ENCODE data around the gene CHAF1A.

CHAF1A gene

DNA sequence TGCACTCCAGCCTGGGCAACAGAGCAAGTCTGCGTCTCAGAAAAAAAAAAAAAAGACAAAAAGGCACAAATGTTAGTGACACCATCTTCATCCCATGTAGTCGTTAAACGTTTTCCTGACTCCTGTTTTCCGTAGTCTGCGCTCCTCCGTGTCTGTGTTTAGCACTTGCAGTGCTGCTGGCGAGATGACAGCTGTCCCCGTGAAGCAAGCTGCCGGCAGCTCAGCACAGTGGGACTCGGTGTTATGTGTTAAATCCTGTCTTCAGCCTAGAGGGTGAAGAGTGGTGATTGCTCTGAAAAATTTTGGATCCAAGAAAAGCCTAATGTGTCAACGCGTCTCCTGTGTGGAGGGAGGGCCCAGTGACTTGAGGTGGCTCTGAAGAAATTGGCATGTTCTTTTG lies 36.8 kb downstream of the CHAF1A start:
- no peak overlapping the region for H4K8ac ChIP-seq (ENCODE audit: low read length)
- H3K79me1 ChIP-seq (replicated peaks; ENCODE audit: low read length, poor library complexity, severe bottlenecking): peaks cover 9% of the 10 kb centered on the region
- no peak overlapping the region for H3K27ac ChIP-seq (ENCODE audit: low read length, poor library complexity, severe bottlenecking)
- no peak overlapping the region for H3K4ac ChIP-seq (ENCODE audit: low read depth in 1 of 2, low read length in 2 of 2)
- H3K36me3 ChIP-seq (ENCODE audit: control insufficient read depth in 1 of 2, insufficient read depth in 2 of 2, low read depth in 1 of 2, low read length in 2 of 2): peaks cover 2 to 35% of the 10 kb centered on the region in 2 experiments
- H2BK120ac ChIP-seq (ENCODE audit: low read depth, low read length): no peak overlapping the region
- H3K4me3 ChIP-seq (ENCODE audit: insufficient read depth in 1 of 2, low read depth in 1 of 2, low read length in 2 of 2): no peak overlapping the region
- H3K27me3 ChIP-seq (ENCODE audit: control insufficient read depth in 1 of 2, insufficient read depth in 1 of 2, low read length in 2 of 2): no peaks in the 10 kb centered on the region
- no peak overlapping the region for H3K4me2 ChIP-seq (ENCODE audit: low read length, poor library complexity, severe bottlenecking)
- no peak overlapping the region for H2BK12ac ChIP-seq (ENCODE audit: low read length in 2 of 2)
- no peak for DNase-seq
- H2BK5ac ChIP-seq (ENCODE audit: low read depth, low read length, poor library complexity, severe bottlenecking): no peak overlapping the region
- no peak overlapping the region for H4K91ac ChIP-seq (ENCODE audit: low read length)
- no peak overlapping the region for H3K18ac ChIP-seq (ENCODE audit: low read depth in 1 of 2, low read length in 2 of 2)
- 90% methylated on average over 12 of the region's 12 CpGs for WGBS
- H3K9me3 ChIP-seq (ENCODE audit: control insufficient read depth, low read length): no peaks in the 10 kb centered on the region
- no peak overlapping the region for H2BK15ac ChIP-seq (ENCODE audit: low read depth, poor library complexity, severe bottlenecking)
- no peak overlapping the region for H3K14ac ChIP-seq (ENCODE audit: low read length in 2 of 2)
- H3K4me1 ChIP-seq (ENCODE audit: control insufficient read depth, insufficient read depth, low read depth, low read length): peaks cover 2% of the 10 kb centered on the region
- no peak overlapping the region for H3K23ac ChIP-seq (ENCODE audit: low read length in 2 of 2)
- H2AK5ac ChIP-seq (ENCODE audit: low read length, severe bottlenecking): no peak overlapping the region
- H3K9ac ChIP-seq (ENCODE audit: low read length): no peak overlapping the region
- H2AFZ ChIP-seq (ENCODE audit: low read depth, low read length): no peak overlapping the region

DNA sequence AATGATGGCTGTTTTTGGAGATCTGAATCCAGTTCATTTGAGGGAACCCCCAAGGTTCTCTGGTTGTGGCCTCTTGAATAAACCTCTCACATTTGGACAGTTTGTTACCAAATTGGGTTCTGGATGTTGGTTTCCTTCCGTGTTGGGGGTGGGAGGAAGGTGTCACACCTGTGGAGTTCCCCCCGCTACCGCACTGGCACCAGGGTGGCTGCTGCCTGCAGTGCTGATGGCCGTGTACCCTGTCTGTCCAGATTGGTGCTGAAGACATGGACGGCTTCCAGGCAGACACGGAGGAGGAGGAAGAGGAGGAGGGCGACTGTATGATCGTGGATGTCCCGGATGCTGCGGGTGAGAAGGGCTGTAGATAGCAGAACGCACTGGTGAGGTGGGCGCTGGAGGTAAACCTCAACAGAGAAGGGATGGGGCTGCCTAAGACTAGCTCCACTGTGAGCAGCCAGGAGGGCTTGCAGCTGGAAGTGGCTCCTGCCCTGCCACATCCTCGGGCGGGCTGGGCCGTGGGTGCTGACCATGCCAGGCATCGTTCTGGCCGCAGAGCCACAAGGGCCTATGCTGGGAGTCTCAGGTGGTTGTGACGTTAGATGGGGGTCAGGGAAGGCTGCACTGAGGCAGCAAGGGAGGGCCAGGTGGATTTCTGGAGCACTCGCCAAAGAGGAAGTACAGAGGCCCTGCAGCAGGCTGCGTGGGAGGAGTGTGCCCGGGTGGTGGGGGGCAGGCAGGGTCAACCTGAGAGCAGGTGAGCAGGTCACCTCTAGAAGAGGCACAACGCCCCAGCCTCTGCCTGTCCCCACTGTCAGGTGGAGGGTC lies 39.8 kb downstream of the CHAF1A start:
- Histone ChIP-seq H3K4ac (ENCODE audit: low read depth in 1 of 2, low read length in 2 of 2) (no peak overlapping the region), H2BK12ac (ENCODE audit: low read length in 2 of 2) (no peak overlapping the region), H3K4me1 (ENCODE audit: control insufficient read depth, insufficient read depth, low read depth, low read length) (no peaks in the 10 kb centered on the region), H2BK5ac (ENCODE audit: low read depth, low read length, poor library complexity, severe bottlenecking) (no peak overlapping the region), H3K27me3 (ENCODE audit: control insufficient read depth in 1 of 2, insufficient read depth in 1 of 2, low read length in 2 of 2) (no peaks in the 10 kb centered on the region), H3K9me3 (ENCODE audit: control insufficient read depth, low read length) (no peaks in the 10 kb centered on the region), H3K23ac (ENCODE audit: low read length in 2 of 2) (no peak overlapping the region), H3K27ac (ENCODE audit: low read length, poor library complexity, severe bottlenecking) (no peak overlapping the region), H2BK15ac (ENCODE audit: low read depth, poor library complexity, severe bottlenecking) (no peak overlapping the region), H3K4me2 (ENCODE audit: low read length, poor library complexity, severe bottlenecking) (no peak overlapping the region), H3K9ac (ENCODE audit: low read length) (no peak overlapping the region), H2AK5ac (ENCODE audit: low read length, severe bottlenecking) (no peak overlapping the region), H2AFZ (ENCODE audit: low read depth, low read length) (no peak overlapping the region), H3K18ac (ENCODE audit: low read depth in 1 of 2, low read length in 2 of 2) (no peak overlapping the region), H4K91ac (ENCODE audit: low read length) (no peak overlapping the region), H3K79me1 (replicated peaks; ENCODE audit: low read length, poor library complexity, severe bottlenecking) (peaks cover 12% of the 10 kb centered on the region), H3K14ac (ENCODE audit: low read length in 2 of 2) (no peak overlapping the region), H4K8ac (ENCODE audit: low read length) (no peak overlapping the region), H2BK120ac (ENCODE audit: low read depth, low read length) (no peak overlapping the region), H3K4me3 (ENCODE audit: insufficient read depth in 1 of 2, low read depth in 1 of 2, low read length in 2 of 2) (no peak overlapping the region), H3K36me3 (ENCODE audit: control insufficient read depth in 1 of 2, insufficient read depth in 2 of 2, low read depth in 1 of 2, low read length in 2 of 2) (peaks cover 31 to 51% of the 10 kb centered on the region in 2 experiments)
- 93% methylated on average over 22 of the region's 22 CpGs for WGBS
- no peak for DNase-seq

DNA sequence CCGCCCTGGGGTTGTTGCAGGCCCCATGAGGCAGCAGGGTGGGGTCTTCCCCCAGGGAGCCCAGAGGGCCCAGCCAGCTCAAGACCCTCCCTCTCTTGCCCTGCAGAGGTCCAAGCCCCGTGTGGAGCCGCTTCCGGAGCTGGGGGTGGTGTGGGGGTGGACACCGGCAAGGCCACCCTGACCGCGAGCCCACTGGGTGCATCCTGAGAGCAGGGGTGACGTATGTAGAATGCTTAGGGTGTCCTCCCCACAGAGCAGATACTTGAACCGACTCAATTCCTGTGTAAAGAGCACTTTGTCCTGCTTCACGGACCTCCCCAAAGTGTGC lies 40.3 kb downstream of the CHAF1A start:
- no peak overlapping the region for H2BK5ac ChIP-seq (ENCODE audit: low read depth, low read length, poor library complexity, severe bottlenecking)
- no peak overlapping the region for H3K9ac ChIP-seq (ENCODE audit: low read length)
- H3K4me1 ChIP-seq (ENCODE audit: control insufficient read depth, insufficient read depth, low read depth, low read length): no peaks in the 10 kb centered on the region
- no peak overlapping the region for H2BK15ac ChIP-seq (ENCODE audit: low read depth, poor library complexity, severe bottlenecking)
- H3K36me3 ChIP-seq (ENCODE audit: control insufficient read depth in 1 of 2, insufficient read depth in 2 of 2, low read depth in 1 of 2, low read length in 2 of 2): peaks cover 37 to 57% of the 10 kb centered on the region in 2 experiments
- H3K4ac ChIP-seq (ENCODE audit: low read depth in 1 of 2, low read length in 2 of 2): no peak overlapping the region
- no peak overlapping the region for H4K8ac ChIP-seq (ENCODE audit: low read length)
- no peak for DNase-seq
- H3K79me1 ChIP-seq (replicated peaks; ENCODE audit: low read length, poor library complexity, severe bottlenecking): peaks cover 13% of the 10 kb centered on the region
- H2AFZ ChIP-seq (ENCODE audit: low read depth, low read length): no peak overlapping the region
- no peak overlapping the region for H4K91ac ChIP-seq (ENCODE audit: low read length)
- H2BK12ac ChIP-seq (ENCODE audit: low read length in 2 of 2): no peak overlapping the region
- H3K18ac ChIP-seq (ENCODE audit: low read depth in 1 of 2, low read length in 2 of 2): no peak overlapping the region
- H3K23ac ChIP-seq (ENCODE audit: low read length in 2 of 2): no peak overlapping the region
- H2AK5ac ChIP-seq (ENCODE audit: low read length, severe bottlenecking): no peak overlapping the region
- no peak overlapping the region for H3K14ac ChIP-seq (ENCODE audit: low read length in 2 of 2)
- WGBS: 93% methylated on average over 10 of the region's 10 CpGs
- no peaks in the 10 kb centered on the region for H3K9me3 ChIP-seq (ENCODE audit: control insufficient read depth, low read length)
- H3K4me3 ChIP-seq (ENCODE audit: insufficient read depth in 1 of 2, low read depth in 1 of 2, low read length in 2 of 2): no peak overlapping the region
- H3K4me2 ChIP-seq (ENCODE audit: low read length, poor library complexity, severe bottlenecking): no peak overlapping the region
- H3K27me3 ChIP-seq (ENCODE audit: control insufficient read depth in 1 of 2, insufficient read depth in 1 of 2, low read length in 2 of 2): no peaks in the 10 kb centered on the region
- H2BK120ac ChIP-seq (ENCODE audit: low read depth, low read length): no peak overlapping the region
- H3K27ac ChIP-seq (ENCODE audit: low read length, poor library complexity, severe bottlenecking): no peak overlapping the region

DNA sequence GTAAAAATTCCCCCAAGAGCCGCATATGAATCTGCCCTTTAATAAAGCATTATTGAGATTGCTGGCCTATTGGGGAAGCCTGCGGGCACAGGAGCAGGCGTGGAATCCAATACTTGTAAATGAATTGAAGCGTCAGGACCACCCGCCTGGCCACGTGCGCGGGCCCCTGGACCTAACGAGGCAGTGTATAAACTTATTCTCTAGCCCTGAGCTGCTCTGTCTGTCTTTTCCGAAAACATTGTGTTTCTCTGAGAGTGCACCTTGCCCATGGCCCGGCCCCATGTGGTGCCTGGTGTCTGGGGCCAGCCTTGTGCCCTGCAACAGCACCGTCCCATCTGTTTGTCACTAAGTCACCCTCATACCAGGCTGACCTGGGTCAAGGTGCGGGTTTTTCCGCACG lies 40.7 kb downstream of the CHAF1A start:
- DNase-seq: no peak
- Histone ChIP-seq H3K4me3 (ENCODE audit: insufficient read depth in 1 of 2, low read depth in 1 of 2, low read length in 2 of 2) (no peak overlapping the region), H3K9me3 (ENCODE audit: control insufficient read depth, low read length) (no peaks in the 10 kb centered on the region), H3K36me3 (ENCODE audit: control insufficient read depth in 1 of 2, insufficient read depth in 2 of 2, low read depth in 1 of 2, low read length in 2 of 2) (peaks cover 41 to 61% of the 10 kb centered on the region in 2 experiments), H2AFZ (ENCODE audit: low read depth, low read length) (no peak overlapping the region), H3K14ac (ENCODE audit: low read length in 2 of 2) (no peak overlapping the region), H4K8ac (ENCODE audit: low read length) (no peak overlapping the region), H2BK120ac (ENCODE audit: low read depth, low read length) (no peak overlapping the region), H2BK5ac (ENCODE audit: low read depth, low read length, poor library complexity, severe bottlenecking) (no peak overlapping the region), H3K4me1 (ENCODE audit: control insufficient read depth, insufficient read depth, low read depth, low read length) (no peaks in the 10 kb centered on the region), H3K4ac (ENCODE audit: low read depth in 1 of 2, low read length in 2 of 2) (no peak overlapping the region), H2AK5ac (ENCODE audit: low read length, severe bottlenecking) (no peak overlapping the region), H3K27me3 (ENCODE audit: control insufficient read depth in 1 of 2, insufficient read depth in 1 of 2, low read length in 2 of 2) (no peaks in the 10 kb centered on the region), H3K4me2 (ENCODE audit: low read length, poor library complexity, severe bottlenecking) (no peak overlapping the region), H2BK15ac (ENCODE audit: low read depth, poor library complexity, severe bottlenecking) (no peak overlapping the region), H3K79me1 (replicated peaks; ENCODE audit: low read length, poor library complexity, severe bottlenecking) (peaks cover 17% of the 10 kb centered on the region), H2BK12ac (ENCODE audit: low read length in 2 of 2) (no peak overlapping the region), H3K27ac (ENCODE audit: low read length, poor library complexity, severe bottlenecking) (no peak overlapping the region), H3K18ac (ENCODE audit: low read depth in 1 of 2, low read length in 2 of 2) (no peak overlapping the region), H4K91ac (ENCODE audit: low read length) (no peak overlapping the region), H3K23ac (ENCODE audit: low read length in 2 of 2) (no peak overlapping the region), H3K9ac (ENCODE audit: low read length) (no peak overlapping the region)
- WGBS: 88% methylated on average over 15 of the region's 15 CpGs

Data from mesenchymal stem cell (in vitro differentiated cells and primary cell).